ENCODE data around the gene PALS1.

GRCh38 chr14:67237591-67237990 lies 3.6 kb upstream of the PALS1 start:
- TF ChIP-seq POLR2A (IDR thresholded peaks at IDR 0.05; ENCODE audit: low read depth, low read length) (no peak), TAF1 (IDR thresholded peaks at IDR 0.05; ENCODE audit: low read depth, low read length) (no peak), PAX5 (IDR thresholded peaks at IDR 0.05; ENCODE audit: insufficient read depth, low read length, severe bottlenecking) (no peak)

Data from GM12891 (cell line).